ENCODE data around the gene ELP5.

- TF ChIP-seq EZH2phosphoT487 (IDR thresholded peaks at IDR 0.05; ENCODE audit: borderline replicate concordance, low read length) (no peak), CTCF (IDR thresholded peaks at IDR 0.05; ENCODE audit: low read depth, low read length, poor library complexity, severe bottlenecking) (no peak)
Observed at GRCh38 chr17:7215652-7216180, 36.3 kb upstream of the ELP5 start.

All from DOHH2 (cell line).